Pancreas (tissue), 10 donors: ENCODE data around the gene MYO9B. TPM values are rescaled to one million over a fixed set of nuclear protein-coding genes. Genes with fewer than 3 reads are reported as not detected.
A peak's percentile ranks its signal among the peaks of the same experiment; 100 is the strongest.

ENCODE experiments used
- ATAC-seq, 4 donors: fragments of 200-7000 bp; cut with Tn5 transposase; one replicate each; pipeline versions ENCODE4 v1.8.0 to v1.9.1; 2020; ENCODE audit warnings: mild to moderate bottlenecking in 4 of 4, moderate library complexity in 4 of 4
- DNase-seq, 6 donors: peaks; one replicate each; pipeline ENCODE4 v3.0.0-alpha.2; 2020
- FAIRE-seq: peaks from 2 replicates; lab custom pipeline; 2012; peaks lifted over from hg19 to GRCh38; lab: Jason Lieb, UNC
- H3K27ac ChIP-seq, 4 donors: fragments of 200-600 bp; sonication (generic); 1 replicate in 3 of 4; 2 replicates in 1 of 4; pipeline versions ENCODE4 v1.5.0 to v1.8.0; 2020
- H3K27me3 ChIP-seq, 4 donors: fragments of 200-600 bp; one replicate each; pipeline ENCODE4 v1.8.0; 2021
- H3K36me3 ChIP-seq, 3 donors: fragments of 200-600 bp; sonication (generic) in 1 of 3; one replicate each; pipeline versions ENCODE4 v1.5.0 to v1.8.0; 2020 to 2021
- H3K4me1 ChIP-seq, 3 donors: fragments of 200-600 bp; one replicate each; pipeline ENCODE4 v1.8.0; 2021
- H3K4me3 ChIP-seq, 4 donors: fragments of 200-600 bp; sonication (generic) in 2 of 4; one replicate each; pipeline versions ENCODE4 v1.5.0 to v1.8.0; 2020 to 2021
- H3K9me3 ChIP-seq, 4 donors: fragments of 200-600 bp; one replicate each; pipeline ENCODE4 v1.8.0; 2021
- WGBS, 2 donors: extraction: QIAGEN DNeasy Blood & Tissue Kit; methylation state at CpG; one replicate each; pipeline ENCODE4 v1.1.7; 2013; 5-methylcytosine and 5-hydroxymethylcytosine counted together
- intact Hi-C, 3 donors: fragments of 100-400 bp; cut with DNase I; formaldehyde crosslinking; loops; one replicate each; pipeline versions ENCODE4 v1.11.1 to v1.14.2; 2022
- polyA plus RNA-seq, 2 donors: library from polyadenylated mRNA; stranded (reverse); fragments of 200-250 nt; gene quantifications; one replicate each; pipeline ENCODE4 v1.2.3, GENCODE V29; 2013
- total RNA-seq, 6 donors: library from RNA; stranded (reverse); fragmentation: NEBNext Ultra II Directional in 4 of 6; extraction: Animal tissue kit (Norgen Biotek cat#: 25700) in 4 of 6; gene quantifications; one replicate each; pipeline versions ENCODE4 v1.2.1 to v1.2.4, GENCODE V29; 2021 to 2023
- TF ChIP-seq, protein P1 (sequence below), 4 donors: fragments of 200-600 bp; sonication (generic) in 3 of 4; IDR thresholded peaks; one replicate each; pipeline versions ENCODE4 v1.5.0 to v1.8.0; 2021; ENCODE audit warnings: antibody characterized with exemption in 4 of 4
- donor health status: healthy with polysubstance abuse.
- donor health status: DM: no; HTN: no; CAD: no; lungs with moderate emphysema.
- donor health status: DM: no; HTN: no; CAD: no.
- donor health status: control.
- donor health status: control.
- donor health status: Bipolar disorder and iron deficiency.
- donor health status: DM: yes; HTN: yes; CAD: no.
- donor health status: DM: no; HTN: no; CAD: no.
- donor health status: DM: no; HTN: no; CAD: no.
- donor health status: DM: yes; HTN: yes; CAD: no.

MYO9B gene
- total and polyA plus RNA-seq, 8 donors = 16.6 to 53.4 (median 23.4) TPM

GRCh38 chr19:17027535-17027975, 48.0 kb upstream of the MYO9B start:
- Histone ChIP-seq H3K4me3 (no peak overlapping the region), H3K27me3 (peaks cover 0 to 8% (median 0%) of the 10 kb centered on the region in 4 donors), H3K9me3 (no peaks in the 10 kb centered on the region), H3K36me3 (no peaks in the 10 kb centered on the region), H3K4me1 (no peaks in the 10 kb centered on the region), H3K27ac (no peak overlapping the region)
- FAIRE-seq (no peak), DNase-seq (no peak), ATAC-seq (no peak)
- TF ChIP-seq, protein P1, sequence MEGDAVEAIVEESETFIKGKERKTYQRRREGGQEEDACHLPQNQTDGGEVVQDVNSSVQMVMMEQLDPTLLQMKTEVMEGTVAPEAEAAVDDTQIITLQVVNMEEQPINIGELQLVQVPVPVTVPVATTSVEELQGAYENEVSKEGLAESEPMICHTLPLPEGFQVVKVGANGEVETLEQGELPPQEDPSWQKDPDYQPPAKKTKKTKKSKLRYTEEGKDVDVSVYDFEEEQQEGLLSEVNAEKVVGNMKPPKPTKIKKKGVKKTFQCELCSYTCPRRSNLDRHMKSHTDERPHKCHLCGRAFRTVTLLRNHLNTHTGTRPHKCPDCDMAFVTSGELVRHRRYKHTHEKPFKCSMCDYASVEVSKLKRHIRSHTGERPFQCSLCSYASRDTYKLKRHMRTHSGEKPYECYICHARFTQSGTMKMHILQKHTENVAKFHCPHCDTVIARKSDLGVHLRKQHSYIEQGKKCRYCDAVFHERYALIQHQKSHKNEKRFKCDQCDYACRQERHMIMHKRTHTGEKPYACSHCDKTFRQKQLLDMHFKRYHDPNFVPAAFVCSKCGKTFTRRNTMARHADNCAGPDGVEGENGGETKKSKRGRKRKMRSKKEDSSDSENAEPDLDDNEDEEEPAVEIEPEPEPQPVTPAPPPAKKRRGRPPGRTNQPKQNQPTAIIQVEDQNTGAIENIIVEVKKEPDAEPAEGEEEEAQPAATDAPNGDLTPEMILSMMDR (IDR thresholded peaks at IDR 0.05) = no peak
- WGBS, 2 donors = 45 to 52% methylated on average over 7 of the region's 7 CpGs
- intact Hi-C loops = no loop called here

- ATAC-seq (no peak), FAIRE-seq (no peak), DNase-seq (no peak)
- H3K36me3 ChIP-seq = no peaks in the 10 kb centered on the region
- no peaks in the 10 kb centered on the region for H3K9me3 ChIP-seq
- no peaks in the 10 kb centered on the region for H3K27me3 ChIP-seq
- TF ChIP-seq, protein P1 (IDR thresholded peaks at IDR 0.05) = no peak
- WGBS, 2 donors = 60 to 79% methylated on average over 6 of the region's 6 CpGs
- no peak overlapping the region for H3K27ac ChIP-seq
- intact Hi-C loops = no loop called here
- H3K4me3 ChIP-seq = no peak overlapping the region
- H3K4me1 ChIP-seq = no peaks in the 10 kb centered on the region
Observed at GRCh38 chr19:17031741-17032140, 43.8 kb upstream of the MYO9B start.

DNA sequence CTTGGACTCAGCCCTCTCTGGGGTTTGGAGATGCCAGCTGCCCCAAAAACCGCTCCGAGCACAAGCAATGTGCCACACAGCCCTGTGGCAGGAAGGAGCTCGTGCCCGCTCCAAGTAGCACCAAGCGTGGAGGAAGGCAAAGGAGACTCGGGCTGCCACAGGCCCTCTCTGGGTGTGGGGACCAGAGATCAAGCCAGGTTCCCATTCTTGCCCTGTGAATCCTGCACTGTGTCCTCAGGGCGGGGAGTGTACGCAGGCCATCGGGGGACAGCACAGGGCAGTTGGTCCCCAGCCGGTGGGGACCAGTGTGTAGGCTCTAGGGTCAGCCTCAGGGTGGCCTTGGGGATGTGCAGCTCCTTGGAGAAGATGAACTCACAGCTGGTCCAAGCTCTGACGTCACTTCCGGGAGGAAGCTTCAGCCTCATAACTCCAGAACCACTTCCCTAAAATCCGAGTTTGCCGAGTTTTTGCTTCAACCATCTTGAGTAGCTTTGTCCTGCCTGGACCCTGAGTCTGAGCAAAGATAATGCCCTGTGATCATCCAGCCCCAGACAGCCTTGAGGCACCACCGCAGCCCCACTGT, 39.6 kb upstream of the MYO9B start:
- no peak for DNase-seq
- Histone ChIP-seq H3K27ac (no peak overlapping the region), H3K36me3 (no peaks in the 10 kb centered on the region), H3K9me3 (no peaks in the 10 kb centered on the region), H3K27me3 (no peaks in the 10 kb centered on the region), H3K4me1 (no peaks in the 10 kb centered on the region), H3K4me3 (no peak overlapping the region)
- TF ChIP-seq, protein P1 (IDR thresholded peaks at IDR 0.05) = no peak
- intact Hi-C loops = no loop called here
- WGBS, 2 donors = 73 to 81% methylated on average over 15 of the region's 15 CpGs
- FAIRE-seq = no peak
- peak in 2 of 4 donors; percentile 25 to 32 for ATAC-seq

DNA sequence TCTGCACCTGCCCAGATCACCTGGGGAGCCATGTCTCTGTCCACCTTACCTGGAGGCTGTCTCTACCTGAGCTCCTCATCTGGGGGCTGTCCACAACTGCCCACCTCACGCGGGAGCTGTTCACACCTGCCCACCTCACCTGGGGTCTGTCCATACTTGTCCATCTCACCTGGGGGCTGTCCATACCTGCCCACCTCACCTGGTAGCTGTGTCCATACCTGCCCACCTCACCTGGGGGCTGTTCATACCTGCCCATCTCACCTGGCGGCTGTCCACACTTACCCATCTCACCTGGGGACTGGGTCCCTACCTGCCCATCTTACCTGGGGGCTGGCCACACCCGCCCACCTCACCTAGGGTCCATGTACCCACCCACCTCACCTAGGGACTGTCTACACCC, 38.9 kb upstream of the MYO9B start:
- ATAC-seq = no peak
- Histone ChIP-seq H3K4me3 (no peak overlapping the region), H3K36me3 (no peaks in the 10 kb centered on the region), H3K27me3 (no peaks in the 10 kb centered on the region), H3K27ac (no peak overlapping the region), H3K4me1 (no peaks in the 10 kb centered on the region), H3K9me3 (no peaks in the 10 kb centered on the region)
- FAIRE-seq = no peak
- intact Hi-C loops = no loop called here
- TF ChIP-seq, protein P1 (IDR thresholded peaks at IDR 0.05) = no peak
- 53 to 58% methylated on average over 3 to 4 of the region's 4 CpGs for WGBS, 2 donors
- no peak for DNase-seq

DNA sequence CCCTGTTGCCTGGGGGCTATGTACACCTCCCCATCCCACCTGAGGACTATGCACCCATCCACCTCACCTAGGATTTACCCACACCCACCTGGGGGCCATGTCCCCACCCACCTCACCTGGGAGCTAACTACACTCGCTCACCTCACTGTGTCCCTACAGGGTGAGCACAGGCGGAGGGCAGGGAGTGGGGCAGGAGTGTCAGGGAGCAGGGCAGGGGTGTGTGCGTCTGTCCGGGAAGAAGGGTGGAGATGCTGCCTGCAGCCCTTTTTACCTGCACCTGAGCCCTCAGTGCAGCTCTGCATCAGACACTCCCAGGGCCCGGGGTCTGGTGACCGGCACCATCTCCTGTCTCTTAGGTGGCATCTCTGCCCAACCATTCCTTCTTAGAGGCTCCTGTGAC, 38.4 kb upstream of the MYO9B start:
- DNase-seq = no peak
- no peak for ATAC-seq
- TF ChIP-seq, protein P1 (IDR thresholded peaks at IDR 0.05) = no peak
- intact Hi-C loops = no loop called here
- 72 to 83% methylated on average over 6 of the region's 6 CpGs for WGBS, 2 donors
- Histone ChIP-seq H3K27ac (no peak overlapping the region), H3K4me3 (no peak overlapping the region), H3K27me3 (no peaks in the 10 kb centered on the region), H3K9me3 (no peaks in the 10 kb centered on the region), H3K4me1 (no peaks in the 10 kb centered on the region), H3K36me3 (no peaks in the 10 kb centered on the region)
- no peak for FAIRE-seq
